Natural killer cell treated with Interleukin-12 subunit alpha and Interleukin-12 subunit beta and Interleukin-15 and Interleukin-18, amount 100 ng/mL, for 72 hours (primary cell): Measurements from ENCODE around the gene E2F6. TPM values are rescaled to one million over a fixed set of nuclear protein-coding genes. Genes with fewer than 3 reads are reported as not detected.

ENCODE experiments used
- ATAC-seq, 2 donors: fragments of 150-1000 bp; cut with Tn5 transposase in 1 of 2; sonication (Bioruptor Pico), chemical (Tn5 transposase) in 1 of 2; 2 replicates each; pipeline ENCODE4 v1.10.0; 2021
- DNase-seq: peaks from one replicate; pipeline ENCODE4 v3.0.0; 2022; ENCODE audit warnings: low spot score
- H3K27ac Mint-ChIP-seq, 2 donors: 1 replicate in 1 of 2; 2 replicates in 1 of 2; pipeline ENCODE4 v1.8.0; 2022; ENCODE audit warnings: mixed read lengths in 2 of 2, mild to moderate bottlenecking in 1 of 2, moderate library complexity in 1 of 2
- H3K27me3 Mint-ChIP-seq, 2 donors: 1 replicate in 1 of 2; 2 replicates in 1 of 2; pipeline ENCODE4 v1.8.0; 2022; ENCODE audit warnings: mixed read lengths in 2 of 2
- H3K36me3 Mint-ChIP-seq: one replicate; pipeline ENCODE4 v1.8.0; 2022; ENCODE audit warnings: mixed read lengths
- H3K4me1 Mint-ChIP-seq, 2 donors: 1 replicate in 1 of 2; 2 replicates in 1 of 2; pipeline ENCODE4 v1.8.0; 2022; ENCODE audit warnings: low read depth in 2 of 2, mixed read lengths in 2 of 2, mild to moderate bottlenecking in 1 of 2
- H3K4me3 Mint-ChIP-seq: one replicate; pipeline ENCODE4 v1.8.0; 2022; ENCODE audit warnings: mixed read lengths
- H3K9me3 Mint-ChIP-seq: 2 replicates; pipeline ENCODE4 v1.8.0; 2022; ENCODE audit warnings: mixed read lengths
- total RNA-seq, 2 donors: library from RNA; stranded (reverse); gene quantifications; one replicate each; pipeline ENCODE4 v1.2.3, GENCODE V29; 2022

The E2F6 gene
- total RNA-seq, 2 donors from 2014 or later = 10.8 to 11.6 TPM

GRCh38 chr2:11502740-11503292 is 36.9 kb upstream of the E2F6 start:
- Mint-ChIP-seq H3K36me3 (no peaks in the 10 kb centered on the region), H3K27ac (no peak overlapping the region), H3K4me3 (no peak overlapping the region), H3K4me1 (peaks cover 0 to 6% of the 10 kb centered on the region in 2 donors), H3K27me3 (peaks cover 0 to 21% of the 10 kb centered on the region in 2 donors), H3K9me3 (no peaks in the 10 kb centered on the region)
- no peak for DNase-seq
- no peak for ATAC-seq

- H3K27ac Mint-ChIP-seq = no peak overlapping the region
- ATAC-seq = peak in 1 of 2 donors; percentile 31
- H3K4me3 Mint-ChIP-seq = peak overlapping the region; percentile 9
- peaks cover 0 to 6% of the 10 kb centered on the region in 2 donors for H3K4me1 Mint-ChIP-seq
- H3K36me3 Mint-ChIP-seq = no peaks in the 10 kb centered on the region
- no peak for DNase-seq
- peaks cover 0 to 23% of the 10 kb centered on the region in 2 donors for H3K27me3 Mint-ChIP-seq
- H3K9me3 Mint-ChIP-seq = no peaks in the 10 kb centered on the region
Measured at GRCh38 chr2:11500702-11501303, 34.8 kb upstream of the E2F6 start.

- no peak overlapping the region for H3K27ac Mint-ChIP-seq
- H3K4me3 Mint-ChIP-seq = peak overlapping the region; percentile 1
- DNase-seq = no peak
- no peaks in the 10 kb centered on the region for H3K9me3 Mint-ChIP-seq
- H3K27me3 Mint-ChIP-seq = peaks cover 0 to 24% of the 10 kb centered on the region in 2 donors
- H3K4me1 Mint-ChIP-seq = peaks cover 0 to 6% of the 10 kb centered on the region in 2 donors
- H3K36me3 Mint-ChIP-seq = no peaks in the 10 kb centered on the region
- ATAC-seq = no peak
Measured at GRCh38 chr2:11499081-11499743, 33.3 kb upstream of the E2F6 start.

- no peaks in the 10 kb centered on the region for H3K9me3 Mint-ChIP-seq
- H3K36me3 Mint-ChIP-seq = no peaks in the 10 kb centered on the region
- DNase-seq = no peak
- peak overlapping the region; percentile 1 for H3K4me3 Mint-ChIP-seq
- H3K27me3 Mint-ChIP-seq = peaks cover 0 to 24% of the 10 kb centered on the region in 2 donors
- H3K27ac Mint-ChIP-seq = no peak overlapping the region
- ATAC-seq = peak; percentile 53 to 80
- H3K4me1 Mint-ChIP-seq = peaks cover 0 to 6% of the 10 kb centered on the region in 2 donors
Measured at GRCh38 chr2:11498543-11499034, 32.6 kb upstream of the E2F6 start.

- ATAC-seq (no peak), DNase-seq (no peak)
- no peak overlapping the region for H3K27ac Mint-ChIP-seq
- peaks cover 0 to 23% of the 10 kb centered on the region in 2 donors for H3K27me3 Mint-ChIP-seq
- no peaks in the 10 kb centered on the region for H3K9me3 Mint-ChIP-seq
- no peaks in the 10 kb centered on the region for H3K36me3 Mint-ChIP-seq
- no peak overlapping the region for H3K4me3 Mint-ChIP-seq
- peaks cover 0 to 6% of the 10 kb centered on the region in 2 donors for H3K4me1 Mint-ChIP-seq
Measured at GRCh38 chr2:11495844-11496681, 30.1 kb upstream of the E2F6 start.

GRCh38 chr2:11494310-11494709 is 28.3 kb upstream of the E2F6 start:
- DNase-seq (no peak), ATAC-seq (no peak)
- peaks cover 0 to 26% of the 10 kb centered on the region in 2 donors for H3K27me3 Mint-ChIP-seq
- H3K27ac Mint-ChIP-seq = no peak overlapping the region
- H3K4me3 Mint-ChIP-seq = no peak overlapping the region
- H3K4me1 Mint-ChIP-seq = no peaks in the 10 kb centered on the region
- no peaks in the 10 kb centered on the region for H3K36me3 Mint-ChIP-seq
- H3K9me3 Mint-ChIP-seq = no peaks in the 10 kb centered on the region

GRCh38 chr2:11493282-11493681 is 27.3 kb upstream of the E2F6 start:
- ATAC-seq (no peak), DNase-seq (no peak)

GRCh38 chr2:11492720-11493119 is 26.8 kb upstream of the E2F6 start:
- no peak for DNase-seq
- no peak overlapping the region for H3K4me3 Mint-ChIP-seq
- no peak for ATAC-seq
- no peak overlapping the region for H3K27ac Mint-ChIP-seq
- no peaks in the 10 kb centered on the region for H3K36me3 Mint-ChIP-seq
- peaks cover 0 to 25% of the 10 kb centered on the region in 2 donors for H3K27me3 Mint-ChIP-seq
- H3K9me3 Mint-ChIP-seq = no peaks in the 10 kb centered on the region
- H3K4me1 Mint-ChIP-seq = no peaks in the 10 kb centered on the region

More at GRCh38 chr2:11493282-11493681, 27.3 kb upstream of the E2F6 start:
- H3K4me1 Mint-ChIP-seq = no peaks in the 10 kb centered on the region
- no peak overlapping the region for H3K27ac Mint-ChIP-seq
- peaks cover 0 to 24% of the 10 kb centered on the region in 2 donors for H3K27me3 Mint-ChIP-seq
- no peak overlapping the region for H3K4me3 Mint-ChIP-seq
- H3K9me3 Mint-ChIP-seq = no peaks in the 10 kb centered on the region
- H3K36me3 Mint-ChIP-seq = no peaks in the 10 kb centered on the region

- Mint-ChIP-seq H3K36me3 (no peaks in the 10 kb centered on the region), H3K4me3 (no peak overlapping the region), H3K4me1 (no peaks in the 10 kb centered on the region), H3K27ac (no peak overlapping the region), H3K9me3 (no peaks in the 10 kb centered on the region), H3K27me3 (peaks cover 4 to 25% of the 10 kb centered on the region in 2 donors)
- ATAC-seq (no peak), DNase-seq (no peak)
Measured at GRCh38 chr2:11492244-11492643, 26.3 kb upstream of the E2F6 start.

- no peaks in the 10 kb centered on the region for H3K9me3 Mint-ChIP-seq
- H3K27me3 Mint-ChIP-seq = peaks cover 7 to 26% of the 10 kb centered on the region in 2 donors
- ATAC-seq = no peak
Measured at GRCh38 chr2:11491348-11491933, 25.5 kb upstream of the E2F6 start.

GRCh38 chr2:11490194-11490593 is 24.2 kb upstream of the E2F6 start:
- H3K27ac Mint-ChIP-seq = no peak overlapping the region
- no peaks in the 10 kb centered on the region for H3K4me1 Mint-ChIP-seq
- H3K9me3 Mint-ChIP-seq = no peaks in the 10 kb centered on the region
- DNase-seq (no peak), ATAC-seq (no peak)
- H3K36me3 Mint-ChIP-seq = no peaks in the 10 kb centered on the region
- H3K27me3 Mint-ChIP-seq = peaks cover 7 to 30% of the 10 kb centered on the region in 2 donors
- no peak overlapping the region for H3K4me3 Mint-ChIP-seq

More at GRCh38 chr2:11491348-11491933, 25.5 kb upstream of the E2F6 start:
- no peak overlapping the region for H3K4me3 Mint-ChIP-seq
- H3K36me3 Mint-ChIP-seq = no peaks in the 10 kb centered on the region
- no peak overlapping the region for H3K27ac Mint-ChIP-seq
- DNase-seq = no peak
- H3K4me1 Mint-ChIP-seq = no peaks in the 10 kb centered on the region

- DNase-seq = no peak
- no peak for ATAC-seq
- Mint-ChIP-seq H3K27ac (no peak overlapping the region), H3K4me3 (no peak overlapping the region), H3K9me3 (no peaks in the 10 kb centered on the region), H3K36me3 (no peaks in the 10 kb centered on the region), H3K4me1 (no peaks in the 10 kb centered on the region), H3K27me3 (peaks cover 13 to 34% of the 10 kb centered on the region in 2 donors)
Measured at GRCh38 chr2:11488809-11489208, 22.8 kb upstream of the E2F6 start.
